HL-60 (cell line): ENCODE measurements around the gene LMNTD1.

Source experiments
- CTCF ChIP-seq: IDR thresholded peaks from one replicate; pipeline ENCODE4 v1.5.1; 2011; ENCODE audit warnings: low read length, control low read depth, inconsistent platforms; ENCODE audit not compliant: insufficient read depth
- POLR2AphosphoS5 ChIP-seq: IDR thresholded peaks from 2 replicates; pipeline ENCODE4 v1.6.1; 2012; ENCODE audit warnings: low read depth
- REST ChIP-seq: IDR thresholded peaks from 2 replicates; pipeline ENCODE4 v1.6.1; 2012; ENCODE audit warnings: low read depth; ENCODE audit not compliant: insufficient replicate concordance

GRCh38 chr12:25493682-25494081, 59.4 kb downstream of the LMNTD1 start:
- TF ChIP-seq CTCF (no peak), REST (no peak), POLR2AphosphoS5 (no peak)
